A673 (cell line): ENCODE data around the gene CTCF. TPM values are rescaled to one million over a fixed set of nuclear protein-coding genes. Genes with fewer than 3 reads are reported as not detected.

Experiments used
- BruUV-seq: library from RNA; stranded (reverse); fragments of 400-500 nt; replicated peaks from 2 replicates; lab custom pipeline; 2021; lab: Mats Ljungman, UMichigan
- CTCF ChIA-PET: fragments of 300-600 bp; sonication (Branson Sonifier 250); formaldehyde crosslinking; loops from one replicate; lab custom pipeline; 2022; ENCODE audit warnings: antibody characterized with exemption; lab: Charles Lee
- POLR2A ChIA-PET: fragments of 300-600 bp; sonication (Branson Sonifier 250); formaldehyde crosslinking; loops from one replicate; lab custom pipeline; 2022; ENCODE audit warnings: antibody characterized with exemption; ENCODE audit not compliant: low non-redundant PET; lab: Charles Lee
- DNase-seq: peaks from one replicate; pipeline ENCODE4 v3.0.0-alpha.2; 2015; ENCODE audit warnings: low spot score
- H3K27ac ChIP-seq: fragments of 200-600 bp; sonication (generic); 2 replicates; pipeline ENCODE4 v1.5.1; 2016; ENCODE audit warnings: mixed run types, low read depth, mild to moderate bottlenecking, mixed read lengths, antibody characterized with exemption, low read length; ENCODE audit not compliant: poor library complexity, severe bottlenecking
- H3K27me3 ChIP-seq: fragments of 200-600 bp; sonication (generic); replicated peaks from 2 replicates; pipeline ENCODE4 v1.6.1; 2017; ENCODE audit warnings: mixed run types, low read depth, mild to moderate bottlenecking, mixed read lengths, antibody characterized with exemption, low read length; ENCODE audit not compliant: insufficient read depth, poor library complexity
- H3K36me3 ChIP-seq: fragments of 200-600 bp; sonication (generic); 2 replicates; pipeline ENCODE4 v1.6.1; 2016; ENCODE audit warnings: mixed run types, mild to moderate bottlenecking, mixed read lengths, antibody characterized with exemption, low read length; ENCODE audit not compliant: insufficient read depth, poor library complexity, severe bottlenecking
- H3K4me1 ChIP-seq: fragments of 200-600 bp; sonication (generic); 2 replicates; pipeline ENCODE4 v1.6.1; 2017; ENCODE audit warnings: mixed run types, mild to moderate bottlenecking, mixed read lengths, antibody characterized with exemption, low read length; ENCODE audit not compliant: insufficient read depth, poor library complexity, severe bottlenecking
- H3K4me3 ChIP-seq: fragments of 200-600 bp; sonication (generic); 2 replicates; pipeline ENCODE4 v1.5.1; 2016; ENCODE audit warnings: low read depth, mixed run types, mild to moderate bottlenecking, mixed read lengths, low read length; ENCODE audit not compliant: poor library complexity, severe bottlenecking
- H3K9me3 ChIP-seq: fragments of 200-600 bp; sonication (generic); 2 replicates; pipeline ENCODE4 v1.6.1; 2016; ENCODE audit warnings: mixed run types, low read depth, mild to moderate bottlenecking, mixed read lengths, antibody characterized with exemption, low read length; ENCODE audit not compliant: poor library complexity, severe bottlenecking
- EZH2 ChIP-seq: fragments of 200-600 bp; sonication (generic); IDR thresholded peaks from 2 replicates; pipeline ENCODE4 v1.6.1; 2017; ENCODE audit warnings: borderline replicate concordance, low read depth, mild to moderate bottlenecking, mixed read lengths, antibody characterized with exemption, low read length; ENCODE audit not compliant: poor library complexity, severe bottlenecking
- intact Hi-C: fragments of 100-400 bp; cut with micrococcal nuclease; formaldehyde crosslinking; loops from one replicate; pipeline ENCODE4 v1.10.0; 2022; ENCODE audit not compliant: unreplicated experiment
- total RNA-seq: library from RNA; stranded (reverse); gene quantifications from 2 replicates; pipeline ENCODE4 v1.2.3, GENCODE V29; 2021
- TF ChIP-seq, protein P1 (sequence below): fragments of 300-800, 200-600 bp; sonication (generic); conservative IDR thresholded peaks from 2 replicates; pipeline ENCODE4 v1.5.1; 2017; ENCODE audit warnings: low read depth, mild to moderate bottlenecking, antibody characterized with exemption, low read length, moderate library complexity, mixed read lengths

CTCF gene
- total RNA-seq, 1 experiment from 2014 or later: 74.7 TPM

DNA sequence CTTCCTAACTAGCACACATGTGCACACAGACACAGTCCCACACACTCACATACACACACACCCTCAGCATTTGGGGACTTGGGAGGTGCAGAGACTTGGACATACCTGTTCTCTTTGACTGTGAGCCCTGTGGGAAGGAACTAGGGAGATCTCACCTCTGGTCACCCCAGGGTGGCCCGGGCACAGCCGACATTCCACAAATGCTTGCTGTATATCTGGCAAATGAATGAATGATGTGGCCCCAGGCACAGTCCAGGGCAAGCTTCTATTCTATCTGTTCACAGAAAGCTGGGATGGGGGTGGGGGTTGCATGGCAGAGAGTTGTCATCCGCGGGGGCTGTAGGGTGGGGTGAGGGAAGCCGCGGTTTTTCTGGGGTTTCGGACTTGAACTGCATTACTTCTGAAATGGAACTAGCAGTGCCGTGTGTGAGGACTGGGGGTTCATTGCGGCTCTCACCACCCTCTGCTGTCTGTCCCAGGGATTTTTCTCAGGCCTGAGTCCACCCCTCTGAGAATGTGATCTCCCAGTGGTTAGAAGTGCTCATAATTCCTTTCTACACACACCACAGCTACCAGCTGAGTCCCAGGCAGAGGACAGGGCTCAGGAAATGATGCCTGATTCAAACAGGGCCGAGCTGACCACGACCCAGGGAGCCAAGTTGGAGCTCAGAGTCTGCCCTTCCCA, 37.0 kb upstream of the CTCF start:
- H3K9me3 ChIP-seq: no peaks in the 10 kb centered on the region
- no peak overlapping the region for H3K27ac ChIP-seq
- H3K4me1 ChIP-seq: peaks cover 9% of the 10 kb centered on the region
- intact Hi-C loops: loop anchor here (10.0 kb wide), 1 partner anchor 519 kb away; no protein-coding TSS in a partner anchor
- H3K27me3 ChIP-seq: no peaks in the 10 kb centered on the region
- CTCF ChIA-PET: interaction anchor here (0.5 to 0.7 kb wide), 2 partner anchors 17 to 107 kb away, joined by 4 to 12 read pairs; no protein-coding TSS in a partner anchor
- BruUV-seq: no TSS peak
- no peak overlapping the region for H3K4me3 ChIP-seq
- DNase-seq: no peak
- POLR2A ChIA-PET: no interaction called here
- TF ChIP-seq, protein P1, sequence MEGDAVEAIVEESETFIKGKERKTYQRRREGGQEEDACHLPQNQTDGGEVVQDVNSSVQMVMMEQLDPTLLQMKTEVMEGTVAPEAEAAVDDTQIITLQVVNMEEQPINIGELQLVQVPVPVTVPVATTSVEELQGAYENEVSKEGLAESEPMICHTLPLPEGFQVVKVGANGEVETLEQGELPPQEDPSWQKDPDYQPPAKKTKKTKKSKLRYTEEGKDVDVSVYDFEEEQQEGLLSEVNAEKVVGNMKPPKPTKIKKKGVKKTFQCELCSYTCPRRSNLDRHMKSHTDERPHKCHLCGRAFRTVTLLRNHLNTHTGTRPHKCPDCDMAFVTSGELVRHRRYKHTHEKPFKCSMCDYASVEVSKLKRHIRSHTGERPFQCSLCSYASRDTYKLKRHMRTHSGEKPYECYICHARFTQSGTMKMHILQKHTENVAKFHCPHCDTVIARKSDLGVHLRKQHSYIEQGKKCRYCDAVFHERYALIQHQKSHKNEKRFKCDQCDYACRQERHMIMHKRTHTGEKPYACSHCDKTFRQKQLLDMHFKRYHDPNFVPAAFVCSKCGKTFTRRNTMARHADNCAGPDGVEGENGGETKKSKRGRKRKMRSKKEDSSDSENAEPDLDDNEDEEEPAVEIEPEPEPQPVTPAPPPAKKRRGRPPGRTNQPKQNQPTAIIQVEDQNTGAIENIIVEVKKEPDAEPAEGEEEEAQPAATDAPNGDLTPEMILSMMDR: no peak
- TF ChIP-seq EZH2: no peak
- H3K36me3 ChIP-seq: no peaks in the 10 kb centered on the region

DNA sequence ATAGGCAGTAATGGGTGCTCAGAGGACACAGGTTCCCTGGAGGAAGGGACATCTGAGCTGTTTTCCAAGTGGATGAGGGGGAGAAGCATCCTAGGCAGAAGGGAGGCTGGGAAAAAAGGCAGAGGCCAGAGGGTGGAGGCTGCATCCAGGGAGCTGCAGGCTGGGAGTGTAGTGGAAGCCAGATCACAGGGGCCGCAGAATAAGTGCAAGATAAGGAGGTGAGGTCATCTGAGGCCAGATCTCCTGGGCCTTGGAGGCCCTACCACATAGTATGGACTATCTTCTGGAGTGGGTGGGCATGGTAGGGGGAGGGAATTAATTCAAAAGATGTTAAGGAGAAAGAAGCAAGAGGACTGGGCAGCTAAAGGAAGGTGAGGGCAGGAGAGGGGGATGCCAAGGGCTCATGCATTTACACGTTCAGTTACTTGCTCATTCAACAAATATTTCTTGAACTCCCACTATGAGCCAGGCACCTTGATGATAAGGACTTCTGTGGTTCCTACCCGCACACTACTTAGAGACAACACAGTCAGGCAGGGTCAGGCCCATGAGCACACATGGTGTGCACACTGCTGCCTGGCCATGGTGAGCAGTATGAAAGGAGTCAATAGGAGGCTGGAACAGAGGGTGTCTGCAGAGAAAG, 36.1 kb upstream of the CTCF start:
- H3K27me3 ChIP-seq: no peaks in the 10 kb centered on the region
- H3K4me3 ChIP-seq: no peak overlapping the region
- ChIA-PET POLR2A (no interaction called here), CTCF (interaction anchor here (0.7 kb wide), 1 partner anchor 45 kb away, joined by 3 read pairs; no protein-coding TSS in a partner anchor)
- H3K4me1 ChIP-seq: peaks cover 13% of the 10 kb centered on the region
- BruUV-seq: no TSS peak
- intact Hi-C loops: loop anchor here (10.0 kb wide), 1 partner anchor 519 kb away; no protein-coding TSS in a partner anchor
- H3K36me3 ChIP-seq: no peaks in the 10 kb centered on the region
- no peak for TF ChIP-seq EZH2
- TF ChIP-seq, protein P1: no peak
- DNase-seq: no peak
- no peak overlapping the region for H3K27ac ChIP-seq
- no peaks in the 10 kb centered on the region for H3K9me3 ChIP-seq

DNA sequence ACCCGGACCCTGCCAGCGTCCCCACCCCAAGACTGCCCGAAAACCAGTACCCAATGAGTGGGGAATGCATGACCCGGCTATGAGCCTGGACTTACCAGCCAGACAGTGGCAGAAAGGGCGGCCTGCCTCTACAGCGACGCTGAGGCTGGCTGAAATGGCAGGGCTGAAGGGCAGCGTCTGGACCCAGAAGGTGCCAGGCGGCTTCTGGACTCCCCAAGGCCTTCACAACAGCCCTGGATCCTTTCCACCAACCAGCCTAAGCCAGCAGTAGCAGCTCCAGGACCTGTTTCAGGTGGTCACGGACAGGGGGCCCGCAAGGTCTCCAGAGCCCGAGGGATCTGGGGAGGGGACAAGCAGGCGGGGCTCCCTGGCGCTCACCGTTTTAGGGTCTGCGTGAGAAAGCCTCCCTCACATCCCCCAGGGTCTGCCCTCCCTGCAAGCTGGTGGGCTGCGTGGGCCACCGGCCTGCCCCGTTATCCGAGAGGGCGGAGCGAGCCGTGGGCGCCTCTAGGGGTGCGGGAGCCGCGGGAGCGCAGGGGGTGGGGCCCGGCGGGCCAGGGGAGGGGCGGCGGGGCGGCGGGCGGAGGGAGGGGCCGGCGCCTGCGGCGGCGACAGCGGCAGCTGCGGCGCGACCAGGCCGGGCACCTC, 34.0 kb upstream of the CTCF start, which contains the start of gene RIPOR1:
Gene RIPOR1, plus strand, starts transcription at position 608 of the 648 bp plus-strand sequence. CDS start 9,618 bp downstream, outside the sequence.
- peak within 1 kb of the TSS; percentile 74 for H3K27ac ChIP-seq
- no peaks in the 10 kb centered on the region for H3K27me3 ChIP-seq
- intact Hi-C loops: loop anchor here (10.0 kb wide), 1 partner anchor 516 kb away; no protein-coding TSS in a partner anchor
- no peaks in the 10 kb centered on the region for H3K36me3 ChIP-seq
- no TSS peak for BruUV-seq
- ChIA-PET POLR2A (no interaction called here), CTCF (interaction anchor here (0.6 to 1.2 kb wide), 3 partner anchors 8 to 557 kb away, joined by 3 to 6 read pairs (median 4); partner anchors contain the start of gene NFATC3)
- TF ChIP-seq, protein P1: no peak
- no peak for TF ChIP-seq EZH2
- H3K4me1 ChIP-seq: peaks cover 13% of the 10 kb centered on the region
- DNase-seq: peak; percentile 46
- no peaks in the 10 kb centered on the region for H3K9me3 ChIP-seq
- peak within 1 kb of the TSS; percentile 85 for H3K4me3 ChIP-seq
